Measurements from ENCODE around the gene SNAPC4. TPM values are rescaled to one million over a fixed set of nuclear protein-coding genes. Genes with fewer than 3 reads are reported as not detected.
"Not testable (repeated sequence)": the region's sequence is repeated elsewhere in the genome, so short reads cannot be mapped to it uniquely, and the experiment has no call there.

SNAPC4 gene
- total RNA-seq, 2 experiments from 2014 or later: 9.6 to 9.9 TPM

DNA sequence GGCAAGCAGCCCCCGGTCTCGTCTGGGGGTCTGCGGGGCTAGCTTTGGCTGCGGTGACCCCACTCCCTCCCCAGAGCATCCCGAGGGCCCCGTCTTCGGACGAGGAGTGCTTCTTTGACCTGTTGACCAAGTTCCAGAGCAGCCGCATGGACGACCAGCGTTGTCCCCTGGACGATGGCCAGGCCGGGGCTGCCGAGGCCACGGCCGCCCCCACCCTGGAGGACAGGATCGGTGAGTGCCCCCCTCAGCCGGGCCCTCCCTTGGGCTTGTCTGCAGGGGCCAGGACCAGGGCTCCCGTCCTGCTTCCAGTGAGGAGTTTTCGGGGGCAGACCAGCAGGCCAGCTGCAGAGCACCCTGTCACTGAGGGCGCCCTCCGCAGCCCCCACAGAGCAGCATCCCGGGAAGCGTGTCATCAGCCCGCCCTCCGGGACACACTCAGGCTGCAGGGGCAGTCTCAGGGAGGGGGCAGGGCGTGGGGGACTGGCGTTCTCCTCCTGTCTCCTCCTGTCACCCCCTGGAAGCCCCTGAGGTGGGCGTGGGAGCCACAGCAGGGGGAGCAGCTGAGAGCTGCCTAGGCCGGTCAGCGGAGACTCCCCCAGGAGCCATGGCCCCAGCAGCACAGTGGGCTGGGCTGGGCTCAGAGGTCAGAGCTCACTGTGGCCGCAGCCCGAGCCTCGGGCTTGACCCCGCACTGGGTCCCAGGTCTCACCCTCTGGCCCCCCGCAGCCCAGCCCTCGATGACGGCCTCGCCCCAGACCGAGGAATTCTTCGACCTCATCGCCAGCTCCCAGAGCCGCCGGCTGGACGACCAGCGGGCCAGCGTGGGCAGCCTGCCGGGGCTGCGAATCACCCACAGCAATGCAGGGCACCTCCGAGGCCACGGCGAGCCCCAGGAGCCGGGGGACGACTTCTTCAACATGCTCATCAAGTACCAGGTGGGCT, 44.1 kb downstream of the SNAPC4 start:
- Mint-ChIP-seq H3K27me3 (no peaks in the 10 kb centered on the region), H3K27ac (no peak overlapping the region), H3K4me1 (no peaks in the 10 kb centered on the region), H3K4me3 (no peak overlapping the region), H3K9me3 (no peaks in the 10 kb centered on the region), H3K36me3 (no peaks in the 10 kb centered on the region)
- no peak for DNase-seq
- POLR2A ChIA-PET: no interaction called here
- ATAC-seq (ENCODE audit: low read depth): no peak

DNA sequence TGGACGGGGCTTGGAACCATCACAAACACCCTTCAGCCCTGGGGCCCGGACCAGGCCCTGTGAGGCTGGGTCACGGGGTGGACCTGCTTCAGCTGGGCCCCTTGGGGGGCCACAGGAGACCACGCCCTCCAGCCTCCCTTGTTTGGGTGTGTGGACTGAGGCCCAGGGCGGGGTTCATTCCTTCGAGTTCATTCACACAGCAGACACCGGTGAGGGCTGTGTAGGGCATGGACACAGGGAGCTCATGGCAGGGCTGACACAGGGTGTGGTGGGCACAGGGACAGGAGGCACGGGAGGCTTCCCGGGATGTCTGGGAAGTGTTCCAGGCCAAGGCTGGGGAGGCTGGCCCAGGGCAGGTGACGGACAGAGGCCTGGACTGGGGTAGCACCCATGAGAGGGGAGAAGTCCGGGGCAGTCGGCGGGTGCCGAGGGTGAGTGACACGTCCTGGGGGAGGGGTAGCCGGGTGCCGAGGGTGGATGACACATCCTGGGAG, 45.3 kb downstream of the SNAPC4 start:
- POLR2A ChIA-PET: interaction anchor here (0.9 kb wide), 1 partner anchor 9 kb away, joined by 5 read pairs; the partner anchor contains the start of gene DNLZ
- Mint-ChIP-seq H3K27ac (no peak overlapping the region), H3K36me3 (no peaks in the 10 kb centered on the region), H3K27me3 (no peaks in the 10 kb centered on the region), H3K4me1 (no peaks in the 10 kb centered on the region), H3K9me3 (no peaks in the 10 kb centered on the region), H3K4me3 (no peak overlapping the region)
- DNase-seq (no peak), ATAC-seq (ENCODE audit: low read depth) (no peak)

DNA sequence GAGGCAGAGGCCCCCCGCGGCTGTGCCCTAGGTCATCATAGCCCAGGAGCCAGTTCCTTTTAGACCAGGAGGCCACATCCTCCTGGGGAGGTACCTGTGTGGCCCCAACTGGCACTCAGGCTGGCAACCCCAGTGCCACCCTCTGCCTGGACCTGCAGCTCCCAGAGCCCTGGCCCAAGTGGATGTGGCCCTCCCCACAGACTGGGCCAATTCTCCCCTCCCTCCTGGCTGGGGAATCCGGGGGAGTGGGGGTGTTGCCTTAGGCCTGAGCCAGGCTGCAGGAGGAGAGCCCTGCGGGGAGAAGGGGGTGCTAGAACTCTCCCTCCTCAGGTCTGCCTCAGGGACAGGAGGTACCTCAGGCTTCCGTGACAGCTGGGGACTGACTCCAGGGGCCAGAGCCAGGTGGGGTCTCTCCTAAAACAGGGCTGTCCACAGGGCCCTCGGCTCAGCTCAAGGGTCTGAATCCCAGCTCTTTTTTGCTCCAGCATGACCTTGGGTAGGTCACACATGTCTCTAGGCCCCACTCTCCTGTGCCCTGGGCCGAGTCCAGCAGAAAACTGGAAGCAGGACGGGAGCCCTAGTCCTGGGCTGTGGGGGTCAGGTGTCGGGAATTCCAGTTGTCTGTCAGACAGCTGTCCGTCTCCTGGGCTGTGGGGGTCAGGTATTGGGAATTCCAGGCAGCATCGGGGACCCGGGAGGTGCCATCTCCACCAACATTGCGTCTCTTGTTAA, 46.0 kb downstream of the SNAPC4 start:
- no peaks in the 10 kb centered on the region for H3K36me3 Mint-ChIP-seq

DNA sequence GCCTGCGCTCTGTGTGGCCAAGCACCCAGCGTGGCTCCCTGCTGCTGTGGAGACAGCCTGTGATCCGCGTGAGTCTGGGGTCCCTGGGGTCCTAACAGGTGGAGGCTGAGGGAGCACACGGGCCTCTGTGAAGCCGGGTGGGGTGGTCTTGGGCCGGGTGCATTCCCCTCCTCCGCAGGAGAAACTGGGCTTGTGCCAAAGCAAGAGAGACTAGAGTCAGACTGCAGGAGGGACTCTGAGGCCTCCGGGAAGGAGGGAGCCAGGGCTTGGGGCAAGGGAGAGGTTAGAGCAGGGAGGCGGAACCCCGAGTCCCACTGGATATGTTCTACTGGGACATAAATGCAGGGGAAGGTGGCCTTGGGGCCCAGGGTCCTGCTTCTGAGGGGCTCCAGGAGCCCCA, 46.9 kb downstream of the SNAPC4 start:
- POLR2A ChIA-PET: no interaction called here
- ATAC-seq (ENCODE audit: low read depth) (no peak), DNase-seq (no peak)
- Mint-ChIP-seq H3K27ac (no peak overlapping the region), H3K27me3 (no peaks in the 10 kb centered on the region), H3K4me3 (no peak overlapping the region), H3K36me3 (no peaks in the 10 kb centered on the region), H3K9me3 (no peaks in the 10 kb centered on the region), H3K4me1 (no peaks in the 10 kb centered on the region)

More for the DNA sequence above, 46.0 kb downstream of the SNAPC4 start:
- Mint-ChIP-seq H3K27me3 (no peaks in the 10 kb centered on the region), H3K27ac (no peak overlapping the region), H3K9me3 (no peaks in the 10 kb centered on the region), H3K4me3 (no peak overlapping the region), H3K4me1 (no peaks in the 10 kb centered on the region)
- ATAC-seq (ENCODE audit: low read depth) (no peak), DNase-seq (no peak)
- POLR2A ChIA-PET: interaction anchor here (0.9 kb wide), 1 partner anchor 9 kb away, joined by 5 read pairs; the partner anchor contains the start of gene DNLZ

DNA sequence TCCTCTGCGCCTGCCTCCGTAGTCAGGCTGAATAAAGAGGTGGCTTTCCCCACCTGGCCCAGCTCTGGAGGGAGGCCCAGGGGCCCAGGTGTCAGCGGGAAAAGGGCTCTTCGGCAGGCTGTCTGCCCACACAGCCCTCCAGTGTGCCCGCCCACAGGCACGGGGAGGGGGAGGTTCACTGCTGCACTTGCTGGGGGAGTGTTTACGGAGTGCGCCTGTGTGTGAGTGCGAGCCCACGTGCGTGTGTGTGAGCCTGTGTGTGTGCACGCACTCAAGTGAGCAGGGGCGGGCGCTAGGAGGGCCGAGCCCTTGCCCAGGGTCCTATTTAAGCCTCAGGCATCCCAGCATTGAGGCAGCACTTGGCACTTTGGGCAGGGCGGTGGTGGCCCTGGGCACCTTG, 47.3 kb downstream of the SNAPC4 start:
- DNase-seq (no peak), ATAC-seq (ENCODE audit: low read depth) (no peak)
- POLR2A ChIA-PET: no interaction called here
- Mint-ChIP-seq H3K36me3 (no peaks in the 10 kb centered on the region), H3K27ac (no peak overlapping the region), H3K4me1 (no peaks in the 10 kb centered on the region), H3K27me3 (no peaks in the 10 kb centered on the region), H3K9me3 (no peaks in the 10 kb centered on the region), H3K4me3 (no peak overlapping the region)

GRCh38 chr9:136351868-136352267, 48.1 kb downstream of the SNAPC4 start:
- H3K27ac Mint-ChIP-seq; H3K27me3 Mint-ChIP-seq; H3K36me3 Mint-ChIP-seq; H3K4me1 Mint-ChIP-seq; ATAC-seq (ENCODE audit: low read depth); POLR2A ChIA-PET; H3K9me3 Mint-ChIP-seq; H3K4me3 Mint-ChIP-seq; DNase-seq: not testable (repeated sequence)

- H3K4me1 Mint-ChIP-seq: no peaks in the 10 kb centered on the region
- no peaks in the 10 kb centered on the region for H3K9me3 Mint-ChIP-seq
- H3K27ac Mint-ChIP-seq: no peak overlapping the region
- DNase-seq (no peak), ATAC-seq (ENCODE audit: low read depth) (no peak)
- H3K4me3 Mint-ChIP-seq: no peak overlapping the region
- H3K36me3 Mint-ChIP-seq: no peaks in the 10 kb centered on the region
- POLR2A ChIA-PET: no interaction called here
- no peaks in the 10 kb centered on the region for H3K27me3 Mint-ChIP-seq
These were observed 48.6 kb downstream of the SNAPC4 start for GRCh38 chr9:136351252-136351800.

Other genes with a start within 250 kb of the SNAPC4 start
- gene LHX3, start 195.0 kb downstream of the SNAPC4 start, total RNA-seq: not detected
- 10 to 100 TPM; 12.4 to 12.8 TPM for gene QSOX2, start 154.4 kb downstream of the SNAPC4 start, total RNA-seq
- not detected for gene CCDC187, start 96.1 kb downstream of the SNAPC4 start, total RNA-seq
- 1 to 10 TPM; 5.0 to 6.0 TPM for gene GPSM1, start 72.6 kb downstream of the SNAPC4 start, total RNA-seq
- gene DNLZ, start 36.4 kb downstream of the SNAPC4 start, total RNA-seq: 10 to 100 TPM; 15.4 to 17.0 TPM
- gene CARD9, start 26.5 kb downstream of the SNAPC4 start, total RNA-seq: under 1 TPM; 0.45 to 0.61 TPM
- gene ENTR1, start 10.4 kb upstream of the SNAPC4 start, total RNA-seq: 10 to 100 TPM; 55.5 to 56.2 TPM
- 10 to 100 TPM; 60.6 to 65.6 TPM for gene PMPCA, start 10.5 kb upstream of the SNAPC4 start, total RNA-seq
- gene INPP5E, start 39.7 kb upstream of the SNAPC4 start, total RNA-seq: 10 to 100 TPM; 22.8 to 23.0 TPM
- 10 to 100 TPM; 88.0 to 90.2 TPM for gene SEC16A, start 82.9 kb upstream of the SNAPC4 start, total RNA-seq
- gene NOTCH1, start 145.9 kb upstream of the SNAPC4 start, total RNA-seq: 10 to 100 TPM; 67.0 to 70.2 TPM